GM21825 (cell line): ENCODE measurements around the gene SUMO4.

Source experiments
- ATAC-seq: cut with Tn5 transposase; IDR thresholded peaks from one replicate; pipeline ENCODE4 v1.9.1; 2021; ENCODE audit warnings: mild to moderate bottlenecking, moderate library complexity; ENCODE audit not compliant: unreplicated experiment

SUMO4 gene

DNA sequence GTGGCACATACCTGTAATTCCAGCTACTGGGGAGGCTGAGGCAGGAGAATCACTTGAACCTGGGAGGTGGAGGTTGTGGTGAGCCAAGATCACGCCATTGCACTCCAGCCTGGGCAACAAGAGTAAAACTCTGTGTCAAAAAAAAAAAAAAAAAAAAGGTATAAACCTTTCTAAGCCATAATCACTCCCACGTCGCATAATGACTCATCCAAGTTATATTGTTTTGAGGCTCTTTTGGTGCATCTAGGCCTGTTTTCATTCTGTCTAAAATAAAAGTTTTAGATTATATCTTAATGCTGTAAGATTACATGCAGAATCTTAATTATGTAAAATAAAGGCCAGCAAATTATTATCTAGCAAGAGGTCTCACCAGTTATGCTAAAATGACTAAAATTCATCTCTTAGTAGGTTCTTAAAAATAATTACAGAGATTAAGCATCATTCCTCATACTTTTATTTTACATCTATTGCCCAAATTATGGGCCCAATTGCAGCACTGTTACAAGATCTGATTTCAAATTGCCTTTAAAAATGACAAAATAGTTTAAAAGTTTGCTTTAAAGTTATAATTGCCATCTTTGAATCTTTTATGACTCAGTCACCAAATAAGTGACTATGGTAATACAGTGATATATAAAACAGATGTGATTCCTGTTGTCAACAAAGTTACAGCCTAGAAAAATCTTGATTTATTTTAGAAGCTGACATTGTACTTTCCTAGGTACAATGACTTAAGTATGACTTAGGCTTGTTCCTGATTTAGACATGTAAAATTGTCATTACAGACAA, 10.4 kb upstream of the SUMO4 start:
- ATAC-seq, result no peak

DNA sequence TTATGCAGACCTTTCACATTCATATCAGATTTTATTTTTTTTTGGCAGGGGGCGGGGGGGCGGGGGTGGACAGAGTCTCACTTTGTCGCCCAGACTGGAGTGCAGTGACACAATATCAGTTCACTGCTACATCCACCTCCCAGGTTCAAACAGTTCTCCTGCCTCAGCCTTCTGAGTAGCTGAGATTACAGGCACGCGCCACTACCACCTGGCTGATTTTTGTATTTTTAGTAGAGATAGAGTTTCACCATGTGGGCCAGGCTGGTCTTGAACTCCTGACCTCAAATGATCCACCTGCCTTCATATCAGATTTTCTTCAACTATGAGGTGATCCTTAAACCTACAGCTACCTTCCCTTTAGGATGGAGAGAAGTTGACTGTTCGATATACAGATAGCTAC, 8.0 kb upstream of the SUMO4 start:
- no peak for ATAC-seq

DNA sequence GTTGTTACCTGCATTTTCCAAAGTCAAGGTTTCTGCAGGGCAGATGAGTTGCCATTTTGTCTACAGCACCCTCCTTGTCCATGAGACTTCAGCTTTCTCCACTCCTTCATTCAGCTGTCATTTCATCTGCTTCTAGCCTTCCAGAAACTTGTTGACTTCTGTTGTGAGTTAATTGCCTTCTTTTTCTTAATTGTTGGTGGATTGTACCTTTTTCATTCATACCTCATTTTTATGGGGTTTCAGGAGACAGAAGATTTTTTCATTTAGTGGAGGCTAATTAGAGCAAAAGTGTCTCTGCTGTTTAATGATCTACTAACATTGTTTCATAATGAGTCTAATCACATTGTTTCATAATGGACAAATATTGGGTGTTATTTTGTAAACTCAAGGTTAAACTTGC, 7.5 kb upstream of the SUMO4 start:
- ATAC-seq, result no peak

DNA sequence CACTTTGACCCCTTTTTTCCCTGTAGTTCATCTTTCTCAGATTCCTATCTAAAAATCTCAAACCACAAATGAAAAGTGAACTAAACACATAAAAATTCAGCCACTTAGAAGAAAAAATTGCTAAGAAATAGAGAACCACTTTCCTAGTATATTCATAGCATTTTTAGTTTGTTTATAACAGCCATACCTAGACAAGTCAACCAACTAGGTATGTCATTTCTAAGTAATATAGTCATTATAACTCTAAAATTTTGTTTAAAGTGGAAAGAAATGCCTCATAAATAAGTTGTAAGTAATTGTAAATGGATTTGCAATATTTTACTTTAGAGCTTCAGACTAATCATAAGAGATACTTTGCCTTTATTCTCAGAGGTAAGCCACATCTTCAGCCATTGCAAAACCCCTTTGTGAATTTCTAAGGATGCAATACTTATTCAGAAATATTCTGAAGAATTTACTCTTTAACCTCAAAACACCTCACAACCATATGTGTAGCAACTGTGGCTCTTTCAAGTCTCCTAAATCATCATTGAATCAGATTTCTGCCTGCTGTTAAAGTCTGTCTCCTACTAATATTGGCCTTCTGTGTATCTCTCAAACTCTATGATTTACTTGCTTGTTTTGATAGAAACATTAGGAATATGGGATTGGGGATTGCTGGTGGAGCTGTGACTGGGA, 6.9 kb upstream of the SUMO4 start:
- ATAC-seq, result no peak

DNA sequence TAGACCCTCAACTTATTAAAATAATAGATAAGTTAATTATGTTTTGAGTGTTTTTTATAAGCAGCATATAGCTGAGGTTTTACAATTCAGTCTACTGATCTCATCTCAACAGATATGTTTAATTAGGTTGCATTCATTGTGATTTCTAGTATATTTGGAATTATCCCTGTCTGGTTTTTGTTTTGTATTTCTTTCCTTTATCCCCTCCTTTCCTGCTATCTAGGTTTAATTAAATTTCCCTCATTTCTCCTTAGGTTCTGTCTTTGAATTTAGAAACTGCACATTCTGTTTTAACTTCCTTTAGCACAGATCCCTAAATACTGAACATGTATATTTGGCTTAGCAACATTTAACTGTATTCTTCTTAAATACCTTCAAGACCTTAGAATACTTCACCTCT, 4.9 kb upstream of the SUMO4 start:
- no peak for ATAC-seq

DNA sequence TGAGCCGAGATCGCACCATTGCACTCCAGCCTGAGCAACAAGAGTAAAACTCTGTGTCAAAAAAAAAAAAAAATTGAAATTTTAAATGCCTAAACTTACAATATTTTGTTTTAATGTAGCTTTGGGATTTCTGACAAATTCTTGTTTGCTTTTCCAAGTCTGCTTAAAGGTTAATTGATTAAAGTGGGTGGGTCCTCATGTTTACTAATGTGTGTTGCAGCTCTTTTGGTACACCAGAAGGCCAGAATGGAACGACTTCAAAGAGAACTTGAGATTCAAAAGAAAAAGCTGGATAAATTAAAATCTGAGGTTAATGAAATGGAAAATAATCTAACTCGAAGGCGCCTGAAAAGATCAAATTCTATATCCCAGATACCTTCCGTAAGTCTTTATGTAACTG, 2.7 kb upstream of the SUMO4 start:
- no peak for ATAC-seq

DNA sequence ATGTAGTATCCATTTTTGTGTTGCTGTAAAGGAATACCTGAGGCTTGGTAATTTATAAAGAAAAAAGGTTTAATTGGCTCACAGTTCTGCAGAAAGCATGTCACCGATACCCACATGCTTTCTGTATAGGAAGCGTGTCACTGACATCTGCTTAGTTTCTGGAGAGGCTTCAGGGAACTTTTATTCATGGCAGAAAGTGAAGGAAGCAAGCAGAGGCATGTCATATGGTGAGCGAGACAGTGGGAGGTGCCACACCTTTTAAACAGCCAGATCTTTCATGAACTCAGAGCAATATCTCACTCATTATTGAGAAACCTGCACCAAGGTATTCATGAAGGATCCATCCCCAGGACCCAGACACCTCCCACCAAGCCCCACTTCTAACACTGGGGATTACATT, 3.5 kb downstream of the SUMO4 start:
- no peak for ATAC-seq

DNA sequence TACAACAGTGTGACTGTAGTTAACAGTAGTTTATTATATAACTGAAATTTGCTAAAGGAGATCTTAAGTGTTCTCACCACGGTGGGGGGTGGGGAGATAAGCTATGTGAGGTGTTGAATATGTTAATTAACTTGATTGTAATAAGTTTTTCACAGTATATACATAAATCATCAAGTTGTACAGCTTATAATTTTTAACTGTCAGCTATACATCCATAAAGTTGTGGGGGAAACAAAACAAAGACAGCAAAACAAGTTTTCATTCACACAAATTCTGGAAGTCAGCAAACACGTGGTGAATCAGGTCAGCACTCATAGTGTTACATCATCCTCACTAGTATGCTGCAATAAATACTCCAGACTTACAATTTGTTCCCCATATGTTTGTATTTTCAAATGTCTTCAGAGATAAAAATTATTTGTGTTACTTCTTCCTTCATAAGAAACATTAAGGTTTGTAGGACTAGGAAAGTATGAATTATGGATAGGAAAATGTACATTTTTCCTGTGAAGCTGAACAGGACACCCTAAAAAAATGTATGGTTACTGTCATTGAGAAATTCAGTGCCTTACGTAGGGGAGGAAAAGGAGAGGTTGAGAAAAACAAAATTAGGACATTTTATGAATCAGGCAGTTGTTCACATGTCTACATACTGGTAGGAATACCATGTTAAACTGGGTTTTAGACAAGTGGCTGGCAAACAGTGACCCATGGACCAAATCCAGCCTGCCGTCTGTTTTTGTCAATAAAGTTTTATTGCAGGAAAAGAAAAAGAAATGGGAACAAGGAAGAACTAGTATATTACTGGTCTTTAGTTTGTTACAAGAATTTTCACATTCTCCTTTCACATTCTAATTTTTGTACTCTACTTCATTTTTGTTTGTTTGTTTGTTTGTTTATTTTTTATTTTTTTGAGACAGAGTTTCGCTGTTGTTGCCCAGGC, 6.0 kb downstream of the SUMO4 start:
- no peak for ATAC-seq

DNA sequence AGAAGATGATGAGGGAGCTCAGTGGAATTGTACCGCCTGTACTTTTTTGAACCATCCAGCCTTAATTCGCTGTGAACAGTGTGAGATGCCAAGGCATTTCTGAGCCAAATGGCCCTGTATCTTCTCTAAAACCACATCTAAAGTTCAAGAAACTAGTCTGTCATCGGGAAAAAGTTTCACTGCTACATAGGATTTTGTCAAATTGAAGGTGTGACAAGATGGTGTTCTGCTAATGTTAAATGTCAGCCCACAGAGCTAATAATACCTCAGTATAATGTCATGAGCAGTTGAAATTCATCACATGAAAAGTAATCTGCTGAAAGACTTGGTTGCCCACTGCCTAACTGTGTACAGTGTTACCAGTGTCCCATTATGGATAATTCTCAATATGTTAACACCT, 9.6 kb downstream of the SUMO4 start:
- ATAC-seq, result no peak

DNA sequence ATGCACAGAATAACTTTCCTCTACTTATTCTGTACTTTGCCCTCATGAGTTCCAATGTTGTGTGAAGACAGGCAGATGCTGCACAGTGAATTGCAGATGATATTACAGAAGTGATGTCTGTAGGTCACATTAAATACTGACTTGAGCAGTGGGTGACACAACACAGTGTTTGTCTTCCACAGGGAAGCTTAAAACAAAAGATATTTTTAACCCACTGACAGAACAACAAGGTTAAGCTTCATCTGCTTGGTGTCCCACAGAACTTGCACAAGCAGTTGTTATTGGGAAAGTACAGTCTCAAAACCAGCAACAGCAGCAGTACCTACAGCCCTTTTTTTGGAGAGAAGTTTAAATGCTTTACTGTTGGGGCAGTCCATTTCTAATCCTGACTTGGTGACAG, 10.5 kb downstream of the SUMO4 start:
- ATAC-seq, result no peak

DNA sequence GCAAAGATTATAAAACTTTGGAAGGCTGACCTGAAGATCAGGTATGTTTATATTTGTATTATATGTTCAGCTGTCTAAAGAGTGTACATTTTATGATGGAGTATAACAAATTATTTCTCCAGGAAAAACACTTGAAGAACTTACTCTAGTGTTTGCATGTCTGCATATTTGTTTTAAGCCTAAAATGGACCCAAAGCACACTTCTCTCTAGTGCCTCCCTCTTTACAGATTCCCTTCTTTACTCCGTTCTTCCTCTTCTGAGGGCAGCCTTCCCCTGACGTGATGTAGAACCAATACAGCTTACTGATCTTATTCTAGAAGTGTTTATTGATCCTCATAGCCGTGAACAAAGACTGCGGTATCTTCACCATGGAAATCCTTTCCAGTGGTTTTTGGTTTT, 13.9 kb downstream of the SUMO4 start:
- no peak for ATAC-seq

DNA sequence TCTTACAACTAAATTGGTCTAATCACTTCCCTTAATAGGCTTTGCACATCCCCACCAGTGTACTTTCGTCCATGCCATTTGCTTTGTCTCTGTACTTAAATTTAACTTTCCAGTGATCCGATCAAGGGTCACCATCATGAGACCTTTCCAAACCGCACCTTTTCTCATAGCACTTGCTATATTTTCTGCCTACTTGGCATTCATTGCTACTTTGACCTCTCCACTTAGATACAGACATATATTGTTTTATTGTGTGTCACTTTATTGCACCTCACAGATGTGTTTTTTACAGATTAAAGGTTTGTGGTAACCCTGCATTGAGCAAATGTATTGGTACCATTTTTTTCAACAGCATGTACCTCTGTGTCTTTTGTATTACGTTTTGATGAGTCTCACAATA, 14.8 kb downstream of the SUMO4 start:
- no peak for ATAC-seq

DNA sequence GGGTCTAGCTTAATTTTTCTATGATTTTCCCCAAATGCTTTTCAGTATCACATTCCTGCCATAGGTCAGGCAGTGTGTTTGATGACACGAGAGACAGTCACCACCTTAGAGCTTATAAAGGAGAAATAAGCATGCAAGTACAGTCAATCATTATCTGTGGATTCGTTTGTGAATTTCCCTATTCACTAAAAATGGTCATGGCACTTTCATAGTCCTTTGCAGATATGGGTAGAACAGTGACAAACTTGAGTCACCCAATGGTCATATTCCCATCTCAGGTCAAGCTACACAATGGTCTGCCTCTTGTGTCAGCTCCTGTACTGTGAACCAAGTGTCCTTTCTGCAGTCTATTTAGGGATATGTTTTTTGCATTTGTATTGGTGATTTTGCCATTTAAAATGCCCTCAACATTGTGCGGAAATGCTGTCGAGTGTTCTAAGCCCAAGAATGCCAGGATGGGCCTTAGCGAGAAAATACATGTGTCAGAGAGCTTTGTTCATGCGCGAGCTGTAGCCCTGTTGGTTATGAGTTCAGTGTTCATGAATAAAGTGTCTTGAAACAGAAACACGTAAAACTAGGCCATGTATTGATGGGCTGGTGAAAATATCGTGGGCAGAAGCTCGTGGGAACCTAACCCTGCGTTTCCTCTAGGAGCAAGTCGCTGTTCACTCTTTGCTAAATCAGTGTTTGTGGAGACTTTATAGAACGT, 19.8 kb downstream of the SUMO4 start:
- no peak for ATAC-seq

DNA sequence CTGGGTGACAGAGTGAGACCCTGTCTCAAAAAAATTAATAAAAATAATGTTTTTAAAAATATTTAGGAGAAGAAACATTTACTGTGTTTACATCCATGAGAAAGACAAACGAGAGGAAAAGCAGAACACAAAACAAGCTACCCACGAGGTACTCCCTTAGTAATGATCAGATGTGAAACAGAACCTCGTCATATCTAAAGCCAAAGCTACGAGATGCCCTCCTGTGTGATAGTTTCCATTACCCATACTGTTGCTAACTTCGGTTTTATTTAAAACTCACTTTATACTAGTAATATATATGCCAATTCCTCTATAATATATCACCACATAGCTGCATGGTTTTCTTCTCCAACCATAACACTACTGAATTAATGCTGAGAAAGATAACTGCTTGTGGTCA, 21.1 kb downstream of the SUMO4 start:
- no peak for ATAC-seq

DNA sequence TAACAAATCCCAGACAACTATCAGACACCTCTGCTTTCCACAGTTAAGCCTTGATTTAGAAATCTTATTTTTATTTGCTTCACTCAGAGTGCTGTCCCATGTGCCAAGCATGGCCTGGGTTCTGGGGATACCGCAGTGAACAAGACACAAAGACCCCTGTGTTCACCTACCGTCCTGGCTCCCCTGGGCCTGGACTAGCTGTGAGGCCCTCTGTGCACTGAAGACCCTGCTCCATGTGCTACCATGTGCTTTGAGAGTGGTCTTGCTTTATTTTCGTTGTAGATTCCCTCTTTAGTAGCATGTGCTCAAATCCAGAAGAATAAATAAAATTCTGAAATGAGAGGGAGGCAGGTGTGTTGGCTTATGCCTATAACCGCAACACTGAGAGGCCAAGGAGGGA, 22.5 kb downstream of the SUMO4 start:
- ATAC-seq, result no peak

DNA sequence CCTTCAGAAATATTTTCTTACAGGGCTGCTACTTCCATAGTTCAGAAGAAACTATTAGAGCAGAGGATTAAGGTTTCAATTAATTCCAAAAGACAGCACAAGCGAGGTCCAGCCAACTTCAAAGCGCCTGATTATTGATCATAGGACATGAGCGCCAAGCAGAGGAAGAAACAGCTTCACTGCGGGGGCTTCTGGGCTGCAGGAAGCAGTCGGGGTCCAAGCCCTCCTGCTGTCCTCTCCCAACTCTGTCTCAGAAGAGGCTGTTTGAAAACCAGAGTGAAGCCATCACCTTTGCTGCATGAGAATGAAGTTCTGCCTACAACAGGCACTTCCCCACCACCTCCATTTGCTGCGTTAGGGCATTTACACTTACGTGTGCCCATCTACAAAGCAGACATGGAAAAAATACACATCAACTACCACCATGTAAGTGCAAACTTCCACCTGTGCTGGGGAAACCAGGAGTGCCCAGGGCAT, 23.9 kb downstream of the SUMO4 start:
- ATAC-seq, result no peak

DNA sequence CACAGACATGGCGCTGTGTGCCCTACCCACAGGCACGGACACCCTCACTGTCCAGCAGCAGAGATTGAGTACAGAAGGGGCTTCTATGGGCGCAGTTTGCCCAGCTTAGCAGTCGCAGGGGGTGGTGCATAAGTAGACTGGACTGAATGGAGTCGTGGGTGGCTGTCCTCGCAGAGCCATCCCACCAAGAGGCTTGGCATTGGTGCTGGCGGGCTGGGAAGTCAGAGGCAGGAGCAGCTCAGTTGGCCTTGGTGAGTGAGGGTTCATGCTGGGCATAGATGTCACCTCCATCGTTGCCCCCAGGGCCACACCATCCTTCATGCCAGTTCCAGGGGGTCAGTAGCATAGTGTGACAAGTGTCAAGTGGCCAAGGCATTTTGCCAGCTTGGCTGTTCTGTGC, 25.2 kb downstream of the SUMO4 start:
- no peak for ATAC-seq

DNA sequence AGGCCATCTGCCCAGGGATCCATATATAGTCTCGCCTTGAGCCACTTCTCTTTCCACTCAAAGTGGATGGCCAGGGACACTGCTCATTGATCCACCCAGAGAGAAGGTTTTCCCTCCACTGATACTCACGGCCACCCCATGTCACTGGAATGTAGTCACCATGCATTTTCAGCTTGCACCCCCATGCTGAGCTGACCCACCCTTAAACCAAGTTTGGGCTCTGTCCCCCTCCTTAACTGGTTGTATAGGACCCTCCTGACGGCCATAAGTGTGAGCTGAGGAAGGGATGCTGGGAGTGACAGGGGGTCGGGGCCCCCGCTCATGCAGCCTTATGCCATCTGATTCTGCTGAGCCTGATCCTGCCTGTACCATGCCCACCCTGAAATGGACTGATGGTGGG, 25.7 kb downstream of the SUMO4 start:
- ATAC-seq, result no peak

DNA sequence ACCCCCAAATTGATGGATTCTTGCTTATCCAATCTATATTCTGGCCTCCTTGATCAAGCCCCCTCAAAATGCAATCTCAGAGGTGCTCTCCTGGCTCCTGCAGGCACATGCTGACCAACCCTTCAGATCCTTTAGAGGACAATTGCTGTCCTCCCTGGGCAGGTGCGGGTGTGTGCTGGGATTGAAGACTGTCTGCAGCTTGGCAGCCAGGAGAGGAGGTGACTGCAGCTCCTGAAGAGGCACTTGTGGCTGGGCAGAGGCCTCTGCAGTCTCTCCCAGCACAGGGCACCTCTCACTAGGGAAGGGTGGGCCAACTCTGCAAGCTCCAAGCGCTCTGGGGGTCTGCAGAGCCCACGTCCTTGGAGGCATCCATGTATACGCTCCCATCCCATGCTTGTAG, 28.5 kb downstream of the SUMO4 start:
- no peak for ATAC-seq

DNA sequence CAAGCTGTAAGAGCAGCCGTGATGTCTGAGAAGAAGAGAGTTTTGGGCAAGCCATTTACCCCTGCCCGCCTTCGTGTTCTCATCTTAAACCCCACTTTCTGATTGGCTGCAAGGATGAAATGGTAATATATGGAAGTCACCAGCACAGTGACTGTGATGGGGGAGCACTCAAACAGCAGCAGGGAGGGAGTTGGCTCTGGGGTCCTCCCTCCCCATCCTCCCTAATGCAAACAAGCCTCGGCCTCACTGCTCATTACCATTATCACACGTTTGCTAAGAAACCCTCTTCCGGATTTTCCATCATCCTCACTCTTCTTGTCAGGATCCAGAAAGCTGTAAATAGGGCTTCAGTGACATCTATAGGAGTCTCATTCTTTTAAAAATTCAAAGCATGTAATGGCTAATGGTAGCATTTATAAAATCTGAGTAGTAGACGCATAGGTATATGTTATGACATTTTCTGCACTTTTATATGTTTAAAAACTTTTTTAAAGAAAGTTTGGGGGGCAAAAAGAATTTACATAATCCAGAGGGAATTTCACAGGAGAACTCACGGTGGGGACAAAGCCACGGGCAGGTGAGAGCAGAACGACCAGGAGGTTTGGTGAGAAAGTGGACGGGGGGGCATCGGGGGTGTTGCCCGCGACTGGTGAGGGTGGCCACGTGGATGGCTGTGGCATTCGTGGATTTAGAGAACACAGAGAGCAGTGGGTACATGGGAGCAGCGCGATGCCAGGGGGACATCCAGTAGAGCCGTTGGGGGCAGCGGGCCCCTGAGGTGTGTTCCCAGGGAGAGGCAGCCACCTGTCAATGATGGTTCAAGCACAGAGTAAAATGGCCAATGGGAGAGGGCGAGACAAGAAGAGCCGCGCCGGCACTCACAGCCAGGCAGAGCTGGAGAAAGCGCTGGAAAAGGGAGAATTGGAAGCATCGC, 29.6 kb downstream of the SUMO4 start:
- ATAC-seq, result no peak
